ENCODE measurements around the gene RICTOR. TPM values are rescaled to one million over a fixed set of nuclear protein-coding genes. Genes with fewer than 3 reads are reported as not detected.

RICTOR gene
- total RNA-seq, 1 donor from 2014 or later: 46.4 TPM

DNA sequence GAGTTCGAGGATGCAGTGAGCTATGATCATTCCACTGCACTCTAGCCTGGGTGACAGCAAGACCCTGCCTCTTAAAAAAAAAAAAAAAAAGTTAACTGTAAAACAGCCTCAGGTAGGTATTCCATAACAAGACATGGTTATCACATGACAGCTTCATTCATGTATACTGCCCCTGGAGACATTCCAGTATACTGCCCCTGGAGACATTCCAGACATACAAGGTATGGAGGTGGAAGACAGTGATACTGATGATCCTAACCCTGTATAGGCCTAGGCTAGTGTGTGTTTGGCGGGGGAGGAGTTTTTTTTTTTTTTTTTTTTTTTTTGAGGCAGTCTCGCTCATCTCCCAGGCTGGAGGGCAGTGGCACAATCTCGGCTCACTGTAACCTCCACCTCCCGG, 105.5 kb downstream of the RICTOR start:
- no peak for DNase-seq (ENCODE audit: low spot score in 2 of 2, unreplicated experiment in 2 of 2)
- Mint-ChIP-seq H3K27ac (no peak overlapping the region), H3K36me3 (peaks cover 18% of the 10 kb centered on the region), H3K27me3 (ENCODE audit: low read depth) (no peaks in the 10 kb centered on the region), H3K4me1 (no peaks in the 10 kb centered on the region), H3K9me3 (no peaks in the 10 kb centered on the region), H3K4me3 (no peak overlapping the region)
- TF ChIP-seq, protein P1, sequence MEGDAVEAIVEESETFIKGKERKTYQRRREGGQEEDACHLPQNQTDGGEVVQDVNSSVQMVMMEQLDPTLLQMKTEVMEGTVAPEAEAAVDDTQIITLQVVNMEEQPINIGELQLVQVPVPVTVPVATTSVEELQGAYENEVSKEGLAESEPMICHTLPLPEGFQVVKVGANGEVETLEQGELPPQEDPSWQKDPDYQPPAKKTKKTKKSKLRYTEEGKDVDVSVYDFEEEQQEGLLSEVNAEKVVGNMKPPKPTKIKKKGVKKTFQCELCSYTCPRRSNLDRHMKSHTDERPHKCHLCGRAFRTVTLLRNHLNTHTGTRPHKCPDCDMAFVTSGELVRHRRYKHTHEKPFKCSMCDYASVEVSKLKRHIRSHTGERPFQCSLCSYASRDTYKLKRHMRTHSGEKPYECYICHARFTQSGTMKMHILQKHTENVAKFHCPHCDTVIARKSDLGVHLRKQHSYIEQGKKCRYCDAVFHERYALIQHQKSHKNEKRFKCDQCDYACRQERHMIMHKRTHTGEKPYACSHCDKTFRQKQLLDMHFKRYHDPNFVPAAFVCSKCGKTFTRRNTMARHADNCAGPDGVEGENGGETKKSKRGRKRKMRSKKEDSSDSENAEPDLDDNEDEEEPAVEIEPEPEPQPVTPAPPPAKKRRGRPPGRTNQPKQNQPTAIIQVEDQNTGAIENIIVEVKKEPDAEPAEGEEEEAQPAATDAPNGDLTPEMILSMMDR (IDR thresholded peaks at IDR 0.05; ENCODE audit: unreplicated experiment): no peak

DNA sequence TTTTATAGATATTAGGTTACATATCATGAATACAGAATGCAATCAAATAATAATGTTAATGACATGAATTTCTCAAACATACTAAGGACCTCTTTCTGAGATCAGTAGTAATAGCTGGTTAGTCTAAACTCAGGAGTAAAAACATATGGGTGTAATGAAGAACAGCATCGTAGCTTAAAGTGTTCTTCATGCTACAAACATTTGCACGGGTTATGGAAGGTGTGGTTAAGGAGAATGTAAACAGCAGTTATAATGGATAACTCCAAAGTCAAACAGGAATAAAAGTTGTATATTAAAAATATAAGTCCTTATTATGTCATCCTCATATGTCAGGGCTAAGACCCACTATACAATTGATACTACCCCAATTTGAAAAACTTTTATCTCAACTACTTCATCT, 112.5 kb downstream of the RICTOR start:
- Mint-ChIP-seq H3K4me1 (no peaks in the 10 kb centered on the region), H3K27ac (no peak overlapping the region), H3K27me3 (ENCODE audit: low read depth) (no peaks in the 10 kb centered on the region), H3K9me3 (no peaks in the 10 kb centered on the region), H3K4me3 (no peak overlapping the region), H3K36me3 (peaks cover 21% of the 10 kb centered on the region)
- TF ChIP-seq, protein P1 (IDR thresholded peaks at IDR 0.05; ENCODE audit: unreplicated experiment): no peak
- no peak for DNase-seq (ENCODE audit: low spot score in 2 of 2, unreplicated experiment in 2 of 2)

DNA sequence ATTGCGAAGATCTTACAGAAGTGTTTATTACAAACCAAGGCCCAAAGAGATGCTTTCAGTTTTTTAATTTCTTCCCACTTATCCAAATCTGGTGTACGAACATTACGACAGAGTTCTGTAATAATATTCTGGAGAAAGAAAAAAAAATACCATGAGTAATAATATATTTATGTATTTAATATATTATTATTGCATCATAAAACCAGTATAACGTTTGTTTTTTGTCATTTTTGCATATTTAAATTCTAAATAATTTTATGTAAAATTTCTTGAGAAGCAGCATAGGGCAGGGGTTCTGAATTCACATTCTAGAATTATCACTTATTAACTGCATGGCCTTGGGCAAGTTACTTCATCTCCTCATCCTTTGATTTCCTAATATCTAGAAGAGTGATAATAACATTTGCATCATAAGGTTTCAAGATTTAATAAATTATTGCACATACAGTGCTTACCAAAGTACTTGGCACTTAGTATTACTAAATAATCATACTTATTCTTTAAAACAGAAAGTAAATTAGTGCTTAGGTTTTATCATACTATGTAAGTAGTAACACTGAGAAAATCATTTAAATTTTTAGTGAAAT, 120.7 kb downstream of the RICTOR start:
- Mint-ChIP-seq H3K27me3 (ENCODE audit: low read depth) (no peaks in the 10 kb centered on the region), H3K36me3 (peaks cover 42% of the 10 kb centered on the region), H3K4me3 (no peak overlapping the region), H3K27ac (no peak overlapping the region), H3K9me3 (no peaks in the 10 kb centered on the region), H3K4me1 (no peaks in the 10 kb centered on the region)
- TF ChIP-seq, protein P1 (IDR thresholded peaks at IDR 0.05; ENCODE audit: unreplicated experiment): no peak
- no peak for DNase-seq (ENCODE audit: low spot score in 2 of 2, unreplicated experiment in 2 of 2)

DNA sequence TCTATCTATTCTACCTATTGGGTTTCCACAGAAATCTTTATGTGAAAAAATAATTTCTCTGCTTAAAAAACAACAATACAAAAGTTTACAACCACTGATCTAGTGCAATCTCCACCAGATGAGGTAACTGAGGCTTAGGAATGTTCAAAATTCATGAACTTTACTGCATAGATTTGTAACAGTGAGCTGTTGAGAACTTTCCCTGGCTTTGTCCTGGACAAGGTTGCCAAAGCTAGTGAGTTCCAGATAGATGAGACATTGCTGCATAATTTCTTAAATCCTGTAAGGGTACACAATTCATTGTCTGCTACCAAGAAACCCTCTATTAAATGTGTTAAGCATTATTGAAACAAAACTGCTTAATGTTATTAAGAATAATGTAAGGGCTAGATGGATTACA, 125.7 kb downstream of the RICTOR start:
- no peak overlapping the region for H3K27ac Mint-ChIP-seq
- no peaks in the 10 kb centered on the region for H3K4me1 Mint-ChIP-seq
- H3K27me3 Mint-ChIP-seq (ENCODE audit: low read depth): no peaks in the 10 kb centered on the region
- H3K4me3 Mint-ChIP-seq: no peak overlapping the region
- DNase-seq (ENCODE audit: low spot score in 2 of 2, unreplicated experiment in 2 of 2): no peak
- TF ChIP-seq, protein P1 (IDR thresholded peaks at IDR 0.05; ENCODE audit: unreplicated experiment): no peak
- H3K36me3 Mint-ChIP-seq: peaks cover 28% of the 10 kb centered on the region
- H3K9me3 Mint-ChIP-seq: no peaks in the 10 kb centered on the region

DNA sequence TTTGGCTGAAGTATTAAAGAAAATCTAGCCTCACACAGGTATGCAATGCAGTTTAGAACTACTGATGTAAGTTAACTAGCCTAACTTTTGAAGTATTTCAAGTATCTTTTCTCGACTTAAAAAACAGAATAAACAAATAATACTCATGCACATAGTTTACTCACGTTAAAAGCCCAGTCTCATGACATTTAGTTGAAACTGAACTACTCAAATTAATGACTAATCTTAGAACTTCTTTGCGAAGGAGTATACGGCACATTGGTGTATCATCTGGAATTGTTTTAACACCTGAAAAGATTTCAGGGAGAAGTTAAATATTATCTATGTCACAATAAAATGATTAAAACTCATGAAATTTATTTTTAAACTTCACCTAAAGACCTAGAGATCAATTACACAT, 129.9 kb downstream of the RICTOR start:
- Mint-ChIP-seq H3K9me3 (no peaks in the 10 kb centered on the region), H3K27ac (no peak overlapping the region), H3K4me3 (no peak overlapping the region), H3K36me3 (peaks cover 21% of the 10 kb centered on the region), H3K27me3 (ENCODE audit: low read depth) (no peaks in the 10 kb centered on the region), H3K4me1 (no peaks in the 10 kb centered on the region)
- TF ChIP-seq, protein P1 (IDR thresholded peaks at IDR 0.05; ENCODE audit: unreplicated experiment): no peak
- no peak for DNase-seq (ENCODE audit: low spot score in 2 of 2, unreplicated experiment in 2 of 2)

DNA sequence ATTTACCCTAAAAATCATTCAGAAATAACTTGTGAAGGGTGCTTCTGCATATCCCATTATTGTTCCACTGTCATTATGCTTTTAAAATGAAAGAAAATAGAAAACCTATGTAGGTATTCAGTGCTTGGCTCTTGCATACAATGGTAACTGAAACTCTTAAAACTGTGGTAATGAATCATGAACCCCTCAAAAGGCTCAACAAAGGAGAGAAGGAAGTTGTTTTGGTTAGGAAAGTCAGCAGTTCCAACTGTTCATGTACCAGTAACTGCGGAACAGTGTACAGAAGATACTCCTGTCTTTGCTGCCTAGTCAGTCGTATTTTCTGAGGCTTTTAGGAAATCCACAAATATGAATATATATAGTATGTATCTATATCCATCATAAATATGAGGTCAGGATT, 132.3 kb downstream of the RICTOR start:
- TF ChIP-seq, protein P1 (IDR thresholded peaks at IDR 0.05; ENCODE audit: unreplicated experiment): no peak
- Mint-ChIP-seq H3K36me3 (peaks cover 21% of the 10 kb centered on the region), H3K27ac (no peak overlapping the region), H3K4me1 (peaks cover 8% of the 10 kb centered on the region), H3K27me3 (ENCODE audit: low read depth) (no peaks in the 10 kb centered on the region), H3K9me3 (no peaks in the 10 kb centered on the region), H3K4me3 (no peak overlapping the region)
- no peak for DNase-seq (ENCODE audit: low spot score in 2 of 2, unreplicated experiment in 2 of 2)
